ENCODE measurements around the gene SLC27A6.

Gene SLC27A6

GRCh38 chr5:128956164-128956563, 9.1 kb upstream of the SLC27A6 start:
- H3K9me3 ChIP-seq (replicated peaks in 1 of 11) = peaks cover 0 to 12% (median 9%) of the 10 kb centered on the region in 11 experiments; a peak in 10 of 22 replicates
- H3K4me2 ChIP-seq = no peak overlapping the region
- no peak overlapping the region for H3K27ac ChIP-seq
- H3K4me1 ChIP-seq = no peaks in the 10 kb centered on the region
- no peaks in the 10 kb centered on the region for H3K36me3 ChIP-seq
- H3K4me3 ChIP-seq = no peak overlapping the region
- H3K9ac ChIP-seq = no peak overlapping the region
- no peaks in the 10 kb centered on the region for H4K20me1 ChIP-seq
- H3K27me3 ChIP-seq = no peaks in the 10 kb centered on the region
- no peak for TF ChIP-seq Cebpa-rat (IDR thresholded peaks at IDR 0.05)

DNA sequence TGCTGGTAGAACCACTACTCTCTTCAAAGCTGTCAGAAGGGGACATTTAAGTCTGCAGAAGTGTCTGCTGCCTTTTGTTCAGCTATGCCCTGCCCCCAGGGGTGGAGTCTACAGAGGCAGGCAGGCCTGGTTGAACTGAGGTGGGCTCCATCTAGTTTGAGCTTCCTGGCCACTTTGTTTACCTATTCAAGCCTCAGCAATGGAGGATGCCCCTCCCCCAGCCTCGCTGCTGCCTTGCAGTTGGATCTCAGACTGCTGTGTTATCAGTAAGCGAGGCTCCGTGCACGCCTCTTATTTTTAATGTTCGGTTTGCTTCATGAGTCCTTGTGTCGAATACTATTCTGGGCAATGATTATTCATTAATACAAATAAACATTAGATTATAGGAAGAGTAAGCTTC, 3.1 kb upstream of the SLC27A6 start:
- no peak overlapping the region for H3K9ac ChIP-seq
- no peak overlapping the region for H3K4me2 ChIP-seq
- no peaks in the 10 kb centered on the region for H4K20me1 ChIP-seq
- no peaks in the 10 kb centered on the region for H3K27me3 ChIP-seq
- no peak for TF ChIP-seq Cebpa-rat (IDR thresholded peaks at IDR 0.05)
- H3K36me3 ChIP-seq = no peaks in the 10 kb centered on the region
- peaks cover 0 to 25% (median 11%) of the 10 kb centered on the region in 11 experiments; a peak in 12 of 22 replicates for H3K9me3 ChIP-seq (replicated peaks in 1 of 11)
- no peak overlapping the region for H3K27ac ChIP-seq
- no peaks in the 10 kb centered on the region for H3K4me1 ChIP-seq
- no peak overlapping the region for H3K4me3 ChIP-seq

GRCh38 chr5:128965638-128966302, 482 bp downstream of the SLC27A6 start:
- Histone ChIP-seq H3K36me3 (no peaks in the 10 kb centered on the region), H3K27me3 (no peaks in the 10 kb centered on the region), H3K27ac (no peak overlapping the region), H3K9ac (no peak overlapping the region), H4K20me1 (no peaks in the 10 kb centered on the region), H3K9me3 (replicated peaks in 1 of 11) (peaks cover 0 to 18% (median 7%) of the 10 kb centered on the region in 11 experiments; a peak in 12 of 22 replicates), H3K4me2 (no peak overlapping the region), H3K4me3 (no peak overlapping the region), H3K4me1 (no peaks in the 10 kb centered on the region)
- TF ChIP-seq Cebpa-rat (IDR thresholded peaks at IDR 0.05) = no peak

- Histone ChIP-seq H3K27me3 (no peaks in the 10 kb centered on the region), H3K4me1 (no peaks in the 10 kb centered on the region), H3K4me2 (no peak overlapping the region), H4K20me1 (no peaks in the 10 kb centered on the region), H3K9ac (no peak overlapping the region), H3K27ac (no peak overlapping the region), H3K36me3 (no peaks in the 10 kb centered on the region), H3K9me3 (replicated peaks in 1 of 11) (peaks cover 0 to 16% (median 4%) of the 10 kb centered on the region in 11 experiments; a peak in 6 of 22 replicates), H3K4me3 (no peak overlapping the region)
- no peak for TF ChIP-seq Cebpa-rat (IDR thresholded peaks at IDR 0.05)
Measured at GRCh38 chr5:128966375-128966774, 1.1 kb downstream of the SLC27A6 start.

DNA sequence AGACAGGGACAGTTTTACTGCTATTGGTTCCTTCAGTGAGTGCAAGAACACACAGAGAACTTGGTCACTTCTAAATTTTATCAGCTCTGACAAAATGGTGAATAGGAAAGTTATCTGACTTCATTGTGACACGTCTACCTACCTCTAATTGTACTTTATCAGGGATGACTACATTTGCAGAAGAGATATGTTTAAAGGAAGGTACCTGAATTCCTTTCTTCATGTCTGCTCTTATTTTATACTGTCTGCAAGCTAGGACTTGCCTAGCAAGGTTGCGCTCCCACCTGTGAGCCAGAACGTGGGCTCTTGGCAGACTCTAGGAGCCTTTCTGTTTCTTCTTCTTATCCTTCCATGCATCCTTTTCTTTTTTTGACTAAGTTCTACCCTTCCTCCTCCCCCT, 1.6 kb downstream of the SLC27A6 start:
- Histone ChIP-seq H3K9me3 (replicated peaks in 1 of 11) (peaks cover 0 to 12% (median 4%) of the 10 kb centered on the region in 11 experiments; a peak in 5 of 22 replicates), H3K4me2 (no peak overlapping the region), H4K20me1 (no peaks in the 10 kb centered on the region), H3K36me3 (no peaks in the 10 kb centered on the region), H3K4me3 (no peak overlapping the region), H3K27me3 (no peaks in the 10 kb centered on the region), H3K4me1 (no peaks in the 10 kb centered on the region), H3K27ac (no peak overlapping the region), H3K9ac (no peak overlapping the region)
- TF ChIP-seq Cebpa-rat (IDR thresholded peaks at IDR 0.05) = no peak

GRCh38 chr5:128973244-128973643, 8.0 kb downstream of the SLC27A6 start:
- Histone ChIP-seq H3K4me1 (no peaks in the 10 kb centered on the region), H3K36me3 (no peaks in the 10 kb centered on the region), H3K4me2 (no peak overlapping the region), H3K9ac (no peak overlapping the region), H3K27ac (no peak overlapping the region), H3K27me3 (no peaks in the 10 kb centered on the region), H3K4me3 (no peak overlapping the region), H4K20me1 (no peaks in the 10 kb centered on the region), H3K9me3 (replicated peaks in 1 of 11) (no peaks in the 10 kb centered on the region)
- TF ChIP-seq Cebpa-rat (IDR thresholded peaks at IDR 0.05) = no peak

- no peaks in the 10 kb centered on the region for H3K9me3 ChIP-seq (replicated peaks in 1 of 11)
- H3K9ac ChIP-seq = no peak overlapping the region
- H3K4me3 ChIP-seq = no peak overlapping the region
- no peak overlapping the region for H3K27ac ChIP-seq
- no peaks in the 10 kb centered on the region for H3K36me3 ChIP-seq
- no peak for TF ChIP-seq Cebpa-rat (IDR thresholded peaks at IDR 0.05)
- H3K4me1 ChIP-seq = no peaks in the 10 kb centered on the region
- no peaks in the 10 kb centered on the region for H4K20me1 ChIP-seq
- no peaks in the 10 kb centered on the region for H3K27me3 ChIP-seq
- H3K4me2 ChIP-seq = no peak overlapping the region
Measured at GRCh38 chr5:128974567-128974966, 9.3 kb downstream of the SLC27A6 start.

DNA sequence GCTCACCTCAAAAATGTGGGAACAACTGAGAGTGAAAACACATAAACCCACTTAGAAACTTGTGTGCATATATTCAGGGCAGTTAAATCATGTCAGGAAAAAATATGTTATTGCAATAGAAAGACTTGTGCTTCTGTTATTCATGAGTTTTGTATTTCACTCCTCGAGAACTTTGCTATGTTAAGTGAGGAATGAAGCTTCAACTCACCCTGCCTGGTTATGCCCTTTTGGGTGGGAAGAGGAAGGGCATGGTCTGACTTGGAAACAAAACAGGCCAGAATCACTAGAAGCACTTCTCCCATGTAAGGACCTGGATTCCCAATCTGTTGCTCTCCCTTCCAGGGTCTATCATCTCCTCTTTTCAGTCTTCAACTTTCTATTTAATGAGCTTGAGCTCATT, 14.5 kb downstream of the SLC27A6 start:
- Histone ChIP-seq H3K27ac (no peak overlapping the region), H3K36me3 (no peaks in the 10 kb centered on the region), H3K9me3 (replicated peaks in 1 of 11) (no peaks in the 10 kb centered on the region), H3K4me2 (no peak overlapping the region), H3K27me3 (no peaks in the 10 kb centered on the region), H3K4me3 (no peak overlapping the region), H4K20me1 (no peaks in the 10 kb centered on the region), H3K4me1 (no peaks in the 10 kb centered on the region), H3K9ac (no peak overlapping the region)
- no peak for TF ChIP-seq Cebpa-rat (IDR thresholded peaks at IDR 0.05)

- no peaks in the 10 kb centered on the region for H3K4me1 ChIP-seq
- no peak for TF ChIP-seq Cebpa-rat (IDR thresholded peaks at IDR 0.05)
- H3K27me3 ChIP-seq = no peaks in the 10 kb centered on the region
- H3K4me3 ChIP-seq = no peak overlapping the region
- H3K9me3 ChIP-seq (replicated peaks in 1 of 11) = no peaks in the 10 kb centered on the region
- H3K9ac ChIP-seq = no peak overlapping the region
- H3K36me3 ChIP-seq = no peaks in the 10 kb centered on the region
- no peak overlapping the region for H3K4me2 ChIP-seq
- no peak overlapping the region for H3K27ac ChIP-seq
- no peaks in the 10 kb centered on the region for H4K20me1 ChIP-seq
Measured at GRCh38 chr5:128980917-128981316, 15.6 kb downstream of the SLC27A6 start.

DNA sequence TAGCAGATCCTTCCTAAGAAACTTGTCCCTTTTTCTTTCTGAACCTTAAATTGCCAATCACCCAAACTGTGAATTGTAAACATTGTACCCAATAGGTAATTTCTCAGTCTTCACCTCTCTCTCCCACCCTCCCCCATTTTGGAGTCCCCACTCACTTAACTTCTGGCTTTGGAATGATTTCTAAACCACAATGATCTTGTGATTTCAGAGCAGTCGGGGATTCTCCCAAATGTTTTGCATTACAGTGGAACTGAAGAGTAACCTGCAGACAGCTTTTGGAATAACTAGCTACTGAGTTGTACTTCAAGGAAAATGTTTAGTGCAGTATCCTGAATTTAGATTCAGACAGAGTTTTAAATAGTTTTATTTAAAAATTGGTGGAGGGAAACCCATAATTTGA, 19.2 kb downstream of the SLC27A6 start:
- no peak overlapping the region for H3K9ac ChIP-seq
- H3K9me3 ChIP-seq (replicated peaks in 1 of 11) = no peaks in the 10 kb centered on the region
- no peak overlapping the region for H3K27ac ChIP-seq
- H3K4me1 ChIP-seq = no peaks in the 10 kb centered on the region
- no peak overlapping the region for H3K4me2 ChIP-seq
- H3K27me3 ChIP-seq = no peaks in the 10 kb centered on the region
- no peak overlapping the region for H3K4me3 ChIP-seq
- H4K20me1 ChIP-seq = no peaks in the 10 kb centered on the region
- TF ChIP-seq Cebpa-rat (IDR thresholded peaks at IDR 0.05) = no peak
- H3K36me3 ChIP-seq = no peaks in the 10 kb centered on the region
